ENCODE measurements around the gene ACTL6B. TPM values are rescaled to one million over a fixed set of nuclear protein-coding genes. Genes with fewer than 3 reads are reported as not detected.

The ACTL6B gene
- total and polyA plus RNA-seq, 9 of the 15 experiments (the other 6 are each of a cell fraction or from before 2014, with no cell fraction given) = not detected

DNA sequence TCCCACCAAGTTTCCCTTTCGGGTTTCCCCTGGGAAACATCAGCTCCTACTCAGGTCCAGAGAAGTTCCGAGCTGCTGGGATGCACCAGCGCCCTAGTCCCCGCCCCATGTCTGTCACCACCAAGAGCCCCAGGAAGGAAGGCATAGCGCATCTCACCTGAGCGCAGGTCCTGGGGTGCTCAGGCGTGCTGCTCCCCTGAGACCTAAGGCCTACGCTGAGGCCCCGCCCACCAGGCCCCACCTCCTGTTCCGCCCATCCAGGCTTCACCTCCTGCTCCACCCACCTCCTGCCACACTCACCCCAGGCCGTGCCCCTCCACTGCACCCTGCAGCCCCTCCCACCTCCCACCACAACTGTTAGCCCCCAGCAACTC lies 13.7 kb downstream of the ACTL6B start (continued):
- peak; percentile 38 for TF ChIP-seq NEUROD1 (IDR thresholded peaks at IDR 0.05; ENCODE audit: borderline replicate concordance, low read depth, low read length, partially characterized antibody)
- TF ChIP-seq, protein P1, sequence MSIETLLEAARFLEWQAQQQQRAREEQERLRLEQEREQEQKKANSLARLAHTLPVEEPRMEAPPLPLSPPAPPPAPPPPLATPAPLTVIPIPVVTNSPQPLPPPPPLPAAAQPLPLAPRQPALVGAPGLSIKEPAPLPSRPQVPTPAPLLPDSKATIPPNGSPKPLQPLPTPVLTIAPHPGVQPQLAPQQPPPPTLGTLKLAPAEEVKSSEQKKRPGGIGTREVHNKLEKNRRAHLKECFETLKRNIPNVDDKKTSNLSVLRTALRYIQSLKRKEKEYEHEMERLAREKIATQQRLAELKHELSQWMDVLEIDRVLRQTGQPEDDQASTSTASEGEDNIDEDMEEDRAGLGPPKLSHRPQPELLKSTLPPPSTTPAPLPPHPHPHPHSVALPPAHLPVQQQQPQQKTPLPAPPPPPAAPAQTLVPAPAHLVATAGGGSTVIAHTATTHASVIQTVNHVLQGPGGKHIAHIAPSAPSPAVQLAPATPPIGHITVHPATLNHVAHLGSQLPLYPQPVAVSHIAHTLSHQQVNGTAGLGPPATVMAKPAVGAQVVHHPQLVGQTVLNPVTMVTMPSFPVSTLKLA (conservative IDR thresholded peaks at IDR 0.05) = 0 out of 4 replicates have a peak, but pooled peaks of 1 of the 2 experiments have one; percentile 44
- TF ChIP-seq ZC3H11A (IDR thresholded peaks at IDR 0.05; ENCODE audit: low read depth, low read length) = no peak
- TF ChIP-seq, protein P2, sequence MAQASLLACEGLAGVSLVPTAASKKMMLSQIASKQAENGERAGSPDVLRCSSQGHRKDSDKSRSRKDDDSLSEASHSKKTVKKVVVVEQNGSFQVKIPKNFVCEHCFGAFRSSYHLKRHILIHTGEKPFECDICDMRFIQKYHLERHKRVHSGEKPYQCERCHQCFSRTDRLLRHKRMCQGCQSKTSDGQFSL (CRISPR knock-in tag; IDR thresholded peaks at IDR 0.05) = no peak
- TF ChIP-seq, protein P2 (tag; IDR thresholded peaks at IDR 0.05) = no peak
- TF ChIP-seq, protein P3, sequence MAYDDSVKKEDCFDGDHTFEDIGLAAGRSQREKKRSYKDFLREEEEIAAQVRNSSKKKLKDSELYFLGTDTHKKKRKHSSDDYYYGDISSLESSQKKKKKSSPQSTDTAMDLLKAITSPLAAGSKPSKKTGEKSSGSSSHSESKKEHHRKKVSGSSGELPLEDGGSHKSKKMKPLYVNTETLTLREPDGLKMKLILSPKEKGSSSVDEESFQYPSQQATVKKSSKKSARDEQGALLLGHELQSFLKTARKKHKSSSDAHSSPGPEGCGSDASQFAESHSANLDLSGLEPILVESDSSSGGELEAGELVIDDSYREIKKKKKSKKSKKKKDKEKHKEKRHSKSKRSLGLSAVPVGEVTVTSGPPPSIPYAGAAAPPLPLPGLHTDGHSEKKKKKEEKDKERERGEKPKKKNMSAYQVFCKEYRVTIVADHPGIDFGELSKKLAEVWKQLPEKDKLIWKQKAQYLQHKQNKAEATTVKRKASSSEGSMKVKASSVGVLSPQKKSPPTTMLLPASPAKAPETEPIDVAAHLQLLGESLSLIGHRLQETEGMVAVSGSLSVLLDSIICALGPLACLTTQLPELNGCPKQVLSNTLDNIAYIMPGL (CRISPR knock-in tag; IDR thresholded peaks at IDR 0.05) = 0 out of 2 replicates have a peak, but pooled peaks have one; percentile 37
- TF ChIP-seq, protein P4, sequence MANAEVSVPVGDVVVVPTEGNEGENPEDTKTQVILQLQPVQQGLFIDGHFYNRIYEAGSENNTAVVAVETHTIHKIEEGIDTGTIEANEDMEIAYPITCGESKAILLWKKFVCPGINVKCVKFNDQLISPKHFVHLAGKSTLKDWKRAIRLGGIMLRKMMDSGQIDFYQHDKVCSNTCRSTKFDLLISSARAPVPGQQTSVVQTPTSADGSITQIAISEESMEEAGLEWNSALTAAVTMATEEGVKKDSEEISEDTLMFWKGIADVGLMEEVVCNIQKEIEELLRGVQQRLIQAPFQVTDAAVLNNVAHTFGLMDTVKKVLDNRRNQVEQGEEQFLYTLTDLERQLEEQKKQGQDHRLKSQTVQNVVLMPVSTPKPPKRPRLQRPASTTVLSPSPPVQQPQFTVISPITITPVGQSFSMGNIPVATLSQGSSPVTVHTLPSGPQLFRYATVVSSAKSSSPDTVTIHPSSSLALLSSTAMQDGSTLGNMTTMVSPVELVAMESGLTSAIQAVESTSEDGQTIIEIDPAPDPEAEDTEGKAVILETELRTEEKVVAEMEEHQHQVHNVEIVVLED (CRISPR knock-in tag; IDR thresholded peaks at IDR 0.05) = no peak
- TF ChIP-seq MYC (IDR thresholded peaks at IDR 0.05; ENCODE audit: low read depth, low read length) = 0 out of 2 replicates have a peak, but pooled peaks have one; percentile 5
- no peak for TF ChIP-seq MYC (CRISPR knock-in tag; IDR thresholded peaks at IDR 0.05; ENCODE audit: borderline replicate concordance, low read depth)
- TF ChIP-seq, protein P5, sequence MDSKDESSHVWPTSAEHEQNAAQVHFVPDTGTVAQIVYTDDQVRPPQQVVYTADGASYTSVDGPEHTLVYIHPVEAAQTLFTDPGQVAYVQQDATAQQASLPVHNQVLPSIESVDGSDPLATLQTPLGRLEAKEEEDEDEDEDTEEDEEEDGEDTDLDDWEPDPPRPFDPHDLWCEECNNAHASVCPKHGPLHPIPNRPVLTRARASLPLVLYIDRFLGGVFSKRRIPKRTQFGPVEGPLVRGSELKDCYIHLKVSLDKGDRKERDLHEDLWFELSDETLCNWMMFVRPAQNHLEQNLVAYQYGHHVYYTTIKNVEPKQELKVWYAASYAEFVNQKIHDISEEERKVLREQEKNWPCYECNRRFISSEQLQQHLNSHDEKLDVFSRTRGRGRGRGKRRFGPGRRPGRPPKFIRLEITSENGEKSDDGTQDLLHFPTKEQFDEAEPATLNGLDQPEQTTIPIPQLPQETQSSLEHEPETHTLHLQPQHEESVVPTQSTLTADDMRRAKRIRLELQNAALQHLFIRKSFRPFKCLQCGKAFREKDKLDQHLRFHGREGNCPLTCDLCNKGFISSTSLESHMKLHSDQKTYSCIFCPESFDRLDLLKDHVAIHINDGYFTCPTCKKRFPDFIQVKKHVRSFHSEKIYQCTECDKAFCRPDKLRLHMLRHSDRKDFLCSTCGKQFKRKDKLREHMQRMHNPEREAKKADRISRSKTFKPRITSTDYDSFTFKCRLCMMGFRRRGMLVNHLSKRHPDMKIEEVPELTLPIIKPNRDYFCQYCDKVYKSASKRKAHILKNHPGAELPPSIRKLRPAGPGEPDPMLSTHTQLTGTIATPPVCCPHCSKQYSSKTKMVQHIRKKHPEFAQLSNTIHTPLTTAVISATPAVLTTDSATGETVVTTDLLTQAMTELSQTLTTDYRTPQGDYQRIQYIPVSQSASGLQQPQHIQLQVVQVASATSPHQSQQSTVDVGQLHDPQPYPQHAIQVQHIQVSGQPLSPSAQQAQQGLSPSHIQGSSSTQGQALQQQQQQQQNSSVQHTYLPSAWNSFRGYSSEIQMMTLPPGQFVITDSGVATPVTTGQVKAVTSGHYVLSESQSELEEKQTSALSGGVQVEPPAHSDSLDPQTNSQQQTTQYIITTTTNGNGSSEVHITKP (IDR thresholded peaks at IDR 0.05; ENCODE audit: partially characterized antibody) = peak; percentile 62
- TF ChIP-seq, protein P6, sequence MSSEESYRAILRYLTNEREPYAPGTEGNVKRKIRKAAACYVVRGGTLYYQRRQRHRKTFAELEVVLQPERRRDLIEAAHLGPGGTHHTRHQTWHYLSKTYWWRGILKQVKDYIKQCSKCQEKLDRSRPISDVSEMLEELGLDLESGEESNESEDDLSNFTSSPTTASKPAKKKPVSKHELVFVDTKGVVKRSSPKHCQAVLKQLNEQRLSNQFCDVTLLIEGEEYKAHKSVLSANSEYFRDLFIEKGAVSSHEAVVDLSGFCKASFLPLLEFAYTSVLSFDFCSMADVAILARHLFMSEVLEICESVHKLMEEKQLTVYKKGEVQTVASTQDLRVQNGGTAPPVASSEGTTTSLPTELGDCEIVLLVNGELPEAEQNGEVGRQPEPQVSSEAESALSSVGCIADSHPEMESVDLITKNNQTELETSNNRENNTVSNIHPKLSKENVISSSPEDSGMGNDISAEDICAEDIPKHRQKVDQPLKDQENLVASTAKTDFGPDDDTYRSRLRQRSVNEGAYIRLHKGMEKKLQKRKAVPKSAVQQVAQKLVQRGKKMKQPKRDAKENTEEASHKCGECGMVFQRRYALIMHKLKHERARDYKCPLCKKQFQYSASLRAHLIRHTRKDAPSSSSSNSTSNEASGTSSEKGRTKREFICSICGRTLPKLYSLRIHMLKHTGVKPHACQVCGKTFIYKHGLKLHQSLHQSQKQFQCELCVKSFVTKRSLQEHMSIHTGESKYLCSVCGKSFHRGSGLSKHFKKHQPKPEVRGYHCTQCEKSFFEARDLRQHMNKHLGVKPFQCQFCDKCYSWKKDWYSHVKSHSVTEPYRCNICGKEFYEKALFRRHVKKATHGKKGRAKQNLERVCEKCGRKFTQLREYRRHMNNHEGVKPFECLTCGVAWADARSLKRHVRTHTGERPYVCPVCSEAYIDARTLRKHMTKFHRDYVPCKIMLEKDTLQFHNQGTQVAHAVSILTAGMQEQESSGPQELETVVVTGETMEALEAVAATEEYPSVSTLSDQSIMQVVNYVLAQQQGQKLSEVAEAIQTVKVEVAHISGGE (CRISPR knock-in tag; IDR thresholded peaks at IDR 0.05) = peak in 1 of 3 experiments; percentile 68; a peak in 1 of 6 replicates
- TF ChIP-seq TEAD1 (CRISPR knock-in tag; IDR thresholded peaks at IDR 0.05) = no peak

Measured in K562 (cell line).